Measurements from ENCODE around the gene NOTCH1. TPM values are rescaled to one million over a fixed set of nuclear protein-coding genes. Genes with fewer than 3 reads are reported as not detected.

The NOTCH1 gene
- total and polyA plus RNA-seq, 2 of the 4 experiments (the other 2 are of a cell fraction): 1.8 to 6.0 TPM

- dilution Hi-C loops (cut with HindIII; ENCODE audit: low sequenced_read_pairs, unreplicated experiment): no loop called here
- no TSS peak for BruUV-seq (replicated peaks)
- Histone ChIP-seq H3K27me3 (ENCODE audit: control insufficient read depth, insufficient read depth, low read length) (no peaks in the 10 kb centered on the region), H3K9me1 (ENCODE audit: insufficient read depth, low read length) (peaks cover 10% of the 10 kb centered on the region), H3K4ac (ENCODE audit: low read depth, low read length) (no peak overlapping the region), H3K14ac (replicated peaks; ENCODE audit: low read depth, low read length) (no peak overlapping the region), H4K5ac (ENCODE audit: low read depth, low read length) (no peak overlapping the region), H3K36me3 (ENCODE audit: control insufficient read depth, insufficient read depth, low read length) (no peaks in the 10 kb centered on the region), H3K79me1 (ENCODE audit: low read depth in 1 of 2, low read length in 2 of 2) (peaks cover 0 to 5% of the 10 kb centered on the region in 2 experiments; a peak in 2 of 4 replicates), H3K4me1 (ENCODE audit: control insufficient read depth, insufficient read depth, low read length) (peaks cover 28% of the 10 kb centered on the region), H4K20me1 (ENCODE audit: insufficient read depth, low read length) (no peaks in the 10 kb centered on the region), H2BK20ac (ENCODE audit: low read depth, low read length) (no peak overlapping the region), H2AFZ (replicated peaks; ENCODE audit: low read length, poor library complexity) (no peak overlapping the region), H3K27ac (ENCODE audit: insufficient read depth, low read length) (no peak overlapping the region), H2AK5ac (ENCODE audit: low read depth, low read length) (no peak overlapping the region), H2AK9ac (replicated peaks; ENCODE audit: low read depth, low read length, poor library complexity) (no peak overlapping the region), H2BK120ac (ENCODE audit: low read depth, low read length) (no peak overlapping the region), H3K4me3 (ENCODE audit: insufficient read depth, low read depth, low read length) (no peak overlapping the region), H2BK15ac (ENCODE audit: low read depth, low read length) (no peak overlapping the region), H4K8ac (ENCODE audit: low read depth in 2 of 2, low read length in 2 of 2) (no peak overlapping the region), H3K18ac (ENCODE audit: low read depth, low read length) (no peak overlapping the region), H3K56ac (ENCODE audit: extremely low read depth, insufficient read depth, low read length) (no peak overlapping the region), H3K4me2 (ENCODE audit: low read depth, low read length) (no peak overlapping the region), H2BK5ac (ENCODE audit: low read depth, low read length, poor library complexity, severe bottlenecking) (no peak overlapping the region), H3K9me3 (ENCODE audit: control insufficient read depth, insufficient read depth, low read length) (peaks cover 7% of the 10 kb centered on the region; the same call in 1 of the 2 replicates), H3K23ac (ENCODE audit: low read depth, low read length) (no peak overlapping the region), H3K9ac (ENCODE audit: low read depth, low read length) (no peak overlapping the region), H4K91ac (ENCODE audit: insufficient read depth, low read depth, low read length) (no peak overlapping the region)
- DNase-seq (no peak), ATAC-seq (ENCODE audit: low read depth) (no peak)
- ChIA-PET POLR2A (ENCODE audit: unreplicated experiment) (no interaction called here), CTCF (no interaction called here)
- 87% methylated on average over 17 of the region's 19 CpGs; no CpG with 5 or more reads in 1 of the 2 experiments for WGBS, 2 experiments (ENCODE audit: extremely low coverage in 2 of 2, insufficient read length in 1 of 2)
- intact Hi-C loops (cut with micrococcal nuclease): no loop called here
- TF ChIP-seq RAD21 (IDR thresholded peaks at IDR 0.05; ENCODE audit: low read length) (no peak), MAFK (IDR thresholded peaks at IDR 0.05; ENCODE audit: low read depth, low read length) (no peak), SMC3 (IDR thresholded peaks at IDR 0.05; ENCODE audit: low read depth, low read length) (no peak), FOS (IDR thresholded peaks at IDR 0.05; ENCODE audit: low read depth, low read length) (no peak), ELK1 (IDR thresholded peaks at IDR 0.05; ENCODE audit: borderline replicate concordance, low read depth, low read length) (no peak), POLR2A (IDR thresholded peaks at IDR 0.05; ENCODE audit: low read depth, low read length) (no peak), CEBPB (IDR thresholded peaks at IDR 0.05; ENCODE audit: low read depth, low read length) (no peak), MXI1 (IDR thresholded peaks at IDR 0.05; ENCODE audit: borderline replicate concordance, low read depth, low read length) (no peak), CHD1 (IDR thresholded peaks at IDR 0.05; ENCODE audit: low read depth, low read length) (no peak), MAZ (IDR thresholded peaks at IDR 0.05; ENCODE audit: borderline replicate concordance, low read depth, low read length) (no peak), USF2 (IDR thresholded peaks at IDR 0.05; ENCODE audit: low read depth, low read length) (no peak), BHLHE40 (IDR thresholded peaks at IDR 0.05; ENCODE audit: low read depth, low read length) (no peak)
- in situ Hi-C loops (cut with MboI; ENCODE audit: low sequenced_read_pairs): no loop called here
Measured at GRCh38 chr9:136554870-136555269, 9.0 kb upstream of the NOTCH1 start.

Measured in IMR-90 (cell line).